IPS DF 6.9 (cell line): ENCODE measurements around the gene PTPRG.
"Not testable (repeated sequence)": the region's sequence is repeated elsewhere in the genome, so short reads cannot be mapped to it uniquely, and the experiment has no call there.

Source experiments
- DNase-seq: peaks from one replicate; pipeline ENCODE4 v3.0.0-alpha.2; 2013; ENCODE audit warnings: low read depth, low spot score
- H3K27ac ChIP-seq: one replicate; pipeline ENCODE4 v1.5.1; 2013; ENCODE audit warnings: low read length, control low read depth
- H3K27me3 ChIP-seq: 2 replicates; pipeline ENCODE4 v1.6.1; 2013; ENCODE audit warnings: mild to moderate bottlenecking, low read length; ENCODE audit not compliant: control insufficient read depth, insufficient read depth
- H3K36me3 ChIP-seq: 2 replicates; pipeline ENCODE4 v1.6.1; 2013; ENCODE audit warnings: low read length; ENCODE audit not compliant: control insufficient read depth, insufficient read depth
- H3K4me1 ChIP-seq: 2 replicates; pipeline ENCODE4 v1.6.1; 2013; ENCODE audit warnings: low read length; ENCODE audit not compliant: control insufficient read depth, insufficient read depth
- H3K4me3 ChIP-seq: 2 replicates; pipeline ENCODE4 v1.5.1; 2013; ENCODE audit warnings: mild to moderate bottlenecking, low read length
- H3K9me3 ChIP-seq: 2 replicates; pipeline ENCODE4 v1.6.1; 2013; ENCODE audit warnings: low read length, inconsistent platforms; ENCODE audit not compliant: control insufficient read depth, insufficient read depth
- WGBS: extraction: QIAGEN DNeasy Blood & Tissue Kit; methylation state at CpG from one replicate; pipeline ENCODE4 v1.1.7; 2013; ENCODE audit warnings: mixed read lengths, missing lambda C conversion rate; ENCODE audit not compliant: insufficient read length, insufficient coverage; 5-methylcytosine and 5-hydroxymethylcytosine counted together

Gene PTPRG

GRCh38 chr3:62027796-62028195, 466.4 kb downstream of the PTPRG start:
- Histone ChIP-seq H3K4me3 (no peak overlapping the region), H3K36me3 (no peaks in the 10 kb centered on the region), H3K9me3 (no peaks in the 10 kb centered on the region), H3K4me1 (no peaks in the 10 kb centered on the region), H3K27ac (no peak overlapping the region), H3K27me3 (no peaks in the 10 kb centered on the region)
- WGBS: no CpG with 5 or more reads among the region's 5 CpGs
- no peak for DNase-seq

GRCh38 chr3:62028236-62028635, 466.9 kb downstream of the PTPRG start:
- no peaks in the 10 kb centered on the region for H3K9me3 ChIP-seq
- H3K27me3 ChIP-seq: no peaks in the 10 kb centered on the region
- no peak overlapping the region for H3K4me3 ChIP-seq
- H3K36me3 ChIP-seq: no peaks in the 10 kb centered on the region
- WGBS: no CpG with 5 or more reads among the region's 5 CpGs
- no peak overlapping the region for H3K27ac ChIP-seq
- H3K4me1 ChIP-seq: no peaks in the 10 kb centered on the region
- no peak for DNase-seq

GRCh38 chr3:62032738-62033137, 471.4 kb downstream of the PTPRG start:
- DNase-seq: no peak
- no peaks in the 10 kb centered on the region for H3K36me3 ChIP-seq
- H3K4me1 ChIP-seq: no peaks in the 10 kb centered on the region
- no CpG with 5 or more reads among the region's 5 CpGs for WGBS
- H3K4me3 ChIP-seq: no peak overlapping the region
- H3K27me3 ChIP-seq: no peaks in the 10 kb centered on the region
- no peak overlapping the region for H3K27ac ChIP-seq
- H3K9me3 ChIP-seq: no peaks in the 10 kb centered on the region

GRCh38 chr3:62035402-62036057, 474.2 kb downstream of the PTPRG start:
- Histone ChIP-seq H3K4me3 (no peak overlapping the region), H3K9me3 (no peaks in the 10 kb centered on the region), H3K27me3 (no peaks in the 10 kb centered on the region), H3K36me3 (no peaks in the 10 kb centered on the region), H3K4me1 (no peaks in the 10 kb centered on the region), H3K27ac (no peak overlapping the region)
- WGBS: no CpG with 5 or more reads among the region's 4 CpGs
- no peak for DNase-seq

- Histone ChIP-seq H3K9me3 (no peaks in the 10 kb centered on the region), H3K27ac (no peak overlapping the region), H3K4me1 (no peaks in the 10 kb centered on the region), H3K27me3 (no peaks in the 10 kb centered on the region), H3K36me3 (no peaks in the 10 kb centered on the region), H3K4me3 (no peak overlapping the region)
- no CpG with 5 or more reads among the region's 9 CpGs for WGBS
- DNase-seq: no peak
Observed at GRCh38 chr3:62036726-62037125, 475.4 kb downstream of the PTPRG start.

- H3K27ac ChIP-seq, DNase-seq, H3K36me3 ChIP-seq, H3K27me3 ChIP-seq, H3K4me1 ChIP-seq, H3K9me3 ChIP-seq, H3K4me3 ChIP-seq: not testable (repeated sequence)
- WGBS: no CpG with 5 or more reads among the region's 4 CpGs
Observed at GRCh38 chr3:62038798-62039197, 477.4 kb downstream of the PTPRG start.

GRCh38 chr3:62039586-62039985, 478.2 kb downstream of the PTPRG start:
- no CpG with 5 or more reads among the region's 7 CpGs for WGBS
- H3K27me3 ChIP-seq: no peaks in the 10 kb centered on the region
- H3K9me3 ChIP-seq: no peaks in the 10 kb centered on the region

GRCh38 chr3:62041681-62042080, 480.3 kb downstream of the PTPRG start:
- no peak overlapping the region for H3K4me3 ChIP-seq
- DNase-seq: no peak
- WGBS: no CpG with 5 or more reads among the region's 4 CpGs

More at GRCh38 chr3:62039586-62039985, 478.2 kb downstream of the PTPRG start:
- H3K36me3 ChIP-seq: no peaks in the 10 kb centered on the region
- DNase-seq: no peak
- H3K27ac ChIP-seq: no peak overlapping the region
- no peaks in the 10 kb centered on the region for H3K4me1 ChIP-seq
- no peak overlapping the region for H3K4me3 ChIP-seq

GRCh38 chr3:62044874-62045411, 483.6 kb downstream of the PTPRG start:
- Histone ChIP-seq H3K27ac (no peak overlapping the region), H3K36me3 (no peaks in the 10 kb centered on the region), H3K4me1 (peaks cover 1% of the 10 kb centered on the region; the same call in 1 of the 2 replicates), H3K9me3 (no peaks in the 10 kb centered on the region), H3K27me3 (no peaks in the 10 kb centered on the region), H3K4me3 (no peak overlapping the region)
- DNase-seq: no peak
- 100% methylated on average over 1 of the region's 5 CpGs for WGBS

More at GRCh38 chr3:62041681-62042080, 480.3 kb downstream of the PTPRG start:
- Histone ChIP-seq H3K27me3 (no peaks in the 10 kb centered on the region), H3K27ac (no peak overlapping the region), H3K36me3 (no peaks in the 10 kb centered on the region), H3K4me1 (peaks cover 1% of the 10 kb centered on the region; the same call in 1 of the 2 replicates), H3K9me3 (no peaks in the 10 kb centered on the region)

GRCh38 chr3:62046326-62046725, 485.0 kb downstream of the PTPRG start:
- Histone ChIP-seq H3K36me3 (no peaks in the 10 kb centered on the region), H3K27ac (no peak overlapping the region), H3K9me3 (no peaks in the 10 kb centered on the region), H3K27me3 (no peaks in the 10 kb centered on the region), H3K4me1 (peaks cover 1% of the 10 kb centered on the region; the same call in 1 of the 2 replicates), H3K4me3 (no peak overlapping the region)
- no peak for DNase-seq

GRCh38 chr3:62048577-62048976, 487.2 kb downstream of the PTPRG start:
- H3K36me3 ChIP-seq: no peaks in the 10 kb centered on the region
- no peak overlapping the region for H3K27ac ChIP-seq
- no peaks in the 10 kb centered on the region for H3K9me3 ChIP-seq
- no peaks in the 10 kb centered on the region for H3K27me3 ChIP-seq
- no peak overlapping the region for H3K4me3 ChIP-seq
- DNase-seq: no peak
- peaks cover 1% of the 10 kb centered on the region; the same call in 1 of the 2 replicates for H3K4me1 ChIP-seq
- no CpG with 5 or more reads among the region's 3 CpGs for WGBS
